ENCODE results near the gene ST3GAL3.
"Not testable (repeated sequence)": the region's sequence is repeated elsewhere in the genome, so short reads cannot be mapped to it uniquely, and the experiment has no call there.

Gene ST3GAL3

DNA sequence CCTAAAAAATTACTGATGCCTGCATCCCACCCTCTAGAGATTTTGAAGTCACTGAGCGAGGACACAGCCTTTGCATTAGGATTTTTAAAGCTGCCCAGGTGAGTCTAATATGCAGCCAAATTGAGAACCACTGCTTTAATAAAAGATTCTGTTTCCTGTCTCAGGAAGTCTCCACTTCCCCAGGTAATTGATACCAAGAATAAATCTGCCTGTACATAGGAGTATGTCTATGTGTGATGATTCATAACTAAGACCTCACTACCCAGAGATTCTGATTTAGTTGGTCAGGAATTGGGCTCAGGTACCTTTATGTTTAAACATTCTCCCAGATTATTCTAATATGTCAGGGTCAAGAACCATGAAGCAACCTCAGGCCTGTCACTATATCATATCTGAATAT lies 117.5 kb downstream of the ST3GAL3 start:
- peak in 1 of 3 experiments; percentile 7 for DNase-seq

DNA sequence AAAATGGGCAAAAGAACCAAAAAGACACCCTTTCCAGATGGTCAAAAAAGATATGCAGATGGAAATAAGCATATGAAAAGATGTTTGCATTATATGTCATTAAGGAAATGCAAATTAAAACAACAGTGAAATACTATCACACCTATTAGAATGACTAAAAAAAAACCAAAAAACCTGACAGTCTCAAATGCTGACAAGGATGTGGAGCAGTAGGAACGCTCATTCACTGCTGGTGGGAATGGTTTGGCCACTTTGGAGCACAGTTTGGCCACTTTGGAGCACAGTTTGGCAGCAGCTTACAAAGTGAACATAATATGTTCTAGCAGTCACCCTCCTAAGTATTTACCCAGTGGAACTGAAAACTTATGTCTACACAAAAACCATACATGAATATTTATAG lies 121.2 kb downstream of the ST3GAL3 start:
- DNase-seq, result no peak

DNA sequence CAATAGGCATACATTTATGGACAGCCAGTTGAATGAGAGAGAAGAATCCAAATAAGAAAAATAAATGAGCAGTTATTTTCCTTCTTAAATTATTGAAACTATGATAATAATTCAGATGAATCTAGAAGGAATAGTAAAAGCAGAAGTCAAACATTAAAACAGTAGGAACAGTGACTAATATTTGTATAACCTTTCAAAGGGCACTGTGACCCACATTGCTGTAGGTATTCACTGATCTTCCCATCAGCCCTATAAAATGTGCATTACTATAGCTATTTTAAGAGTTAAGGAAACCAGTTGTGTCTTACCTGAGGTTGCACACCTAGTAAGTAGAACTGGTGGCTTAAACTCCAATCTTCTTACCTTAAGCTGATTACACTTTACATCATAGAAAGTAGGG lies 123.5 kb downstream of the ST3GAL3 start:
- DNase-seq, result no peak

DNA sequence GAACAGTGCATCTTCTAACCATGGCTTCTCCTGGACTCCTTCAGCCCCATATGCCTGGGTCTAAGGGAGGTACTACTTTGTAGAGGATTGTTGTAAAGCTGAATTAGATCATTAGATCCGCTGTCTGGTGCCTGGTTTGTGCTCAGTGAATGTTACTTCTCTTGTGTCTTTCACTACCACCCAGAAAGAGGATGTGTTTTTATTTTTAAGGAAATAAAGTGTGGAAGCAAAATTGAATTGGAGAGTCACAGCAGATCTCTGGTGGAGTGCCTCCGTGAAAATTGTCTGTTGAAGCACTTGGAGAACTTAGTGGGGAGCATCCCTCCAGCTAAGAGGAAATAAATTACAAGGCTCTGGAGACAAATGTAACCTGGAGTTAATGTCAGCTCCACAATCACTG lies 124.5 kb downstream of the ST3GAL3 start:
- no peak for DNase-seq

DNA sequence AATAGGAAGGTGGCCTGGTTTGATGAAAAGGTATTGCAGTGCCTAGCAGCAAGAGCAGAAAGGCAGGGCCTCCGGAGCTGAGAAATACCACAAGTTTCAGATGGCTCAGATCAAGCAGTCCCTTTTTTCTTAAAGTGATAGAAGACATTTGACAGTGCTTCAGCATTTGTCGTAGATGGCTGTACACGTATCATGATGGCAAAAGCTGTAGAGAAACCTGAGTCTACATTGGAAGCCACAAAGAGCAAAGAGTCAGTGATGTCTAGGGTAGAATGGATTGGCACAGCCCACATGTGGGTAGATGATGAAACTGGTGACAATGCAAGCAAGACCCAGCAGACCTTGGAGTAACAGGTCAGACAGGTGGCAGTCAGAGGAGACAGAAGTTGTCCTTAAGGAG lies 124.9 kb downstream of the ST3GAL3 start:
- DNase-seq, result no peak

DNA sequence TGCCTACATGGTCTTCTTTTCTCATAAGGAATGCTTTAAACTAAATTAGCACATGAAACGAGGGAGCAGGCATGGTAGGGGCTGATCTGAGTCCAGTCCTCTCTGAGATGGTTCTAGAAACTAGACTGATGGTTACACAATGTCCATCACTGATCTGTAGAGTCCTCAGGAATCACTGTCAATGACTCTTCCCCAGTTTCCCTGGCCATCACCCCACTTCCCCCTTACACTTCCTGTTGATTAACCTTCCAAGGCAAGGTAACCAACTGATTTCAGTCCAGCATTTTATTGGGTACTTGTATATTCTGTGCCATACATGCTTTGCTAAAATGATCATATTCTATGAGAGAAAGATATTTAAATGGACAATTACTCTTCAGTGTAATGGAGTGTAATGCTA lies 125.7 kb downstream of the ST3GAL3 start:
- no peak for DNase-seq

DNA sequence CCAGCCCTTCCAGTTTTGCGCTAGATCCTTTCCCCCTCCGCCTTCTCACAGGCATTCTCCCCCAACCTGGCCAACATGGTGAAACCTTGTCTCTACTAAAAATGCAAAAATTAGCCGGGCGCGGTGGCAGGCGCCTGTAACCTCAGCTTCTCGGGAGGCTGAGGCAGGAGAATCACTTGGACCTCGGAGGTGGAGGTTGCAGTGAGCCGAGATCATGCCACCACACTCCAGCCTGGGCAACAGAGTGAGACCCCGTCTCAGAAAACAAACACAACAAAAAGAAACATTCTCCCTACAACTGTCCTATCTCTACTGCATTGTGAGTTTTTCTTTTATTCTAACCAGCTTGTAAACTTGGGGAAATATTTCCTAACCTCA lies 126.6 kb downstream of the ST3GAL3 start:
- not testable (repeated sequence) for DNase-seq

DNA sequence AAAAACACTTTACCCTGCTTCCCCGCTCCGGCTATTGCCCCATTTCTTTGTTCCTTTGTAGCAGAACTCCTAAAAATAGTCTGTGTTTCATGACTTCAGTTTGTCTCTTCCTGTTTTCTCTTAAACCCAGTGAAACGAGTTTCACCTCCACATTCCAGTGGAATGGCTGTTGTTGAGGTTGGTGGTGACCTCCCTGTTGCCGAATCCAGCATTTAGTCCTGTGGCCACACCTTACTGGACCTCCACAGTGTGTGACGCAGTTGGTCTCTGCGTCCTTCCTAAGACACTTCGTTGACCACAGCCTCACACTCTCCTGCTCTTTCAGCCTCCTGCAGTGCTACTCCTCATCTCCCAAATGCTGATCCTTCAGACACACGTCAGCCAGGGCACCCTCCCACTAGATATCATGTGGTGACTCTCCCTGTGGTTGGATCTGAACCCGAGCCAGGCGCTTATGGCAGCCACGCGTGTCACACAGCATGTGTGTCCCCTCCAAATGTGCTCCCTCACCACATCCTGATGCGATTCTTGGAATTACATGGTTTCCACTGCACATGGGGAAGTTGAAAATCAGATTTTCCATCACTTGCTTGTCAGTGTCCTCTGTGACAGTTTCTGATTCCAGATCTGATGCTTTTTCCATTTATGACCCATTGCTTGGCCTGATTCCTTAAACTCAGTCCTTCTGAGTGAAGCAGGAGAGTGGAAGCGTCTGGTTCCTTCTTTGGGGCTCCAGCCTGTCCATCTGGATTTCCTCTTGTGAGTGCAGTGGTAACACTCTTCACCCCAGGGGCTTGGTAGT lies 127.1 kb downstream of the ST3GAL3 start:
- DNase-seq, result no peak

DNA sequence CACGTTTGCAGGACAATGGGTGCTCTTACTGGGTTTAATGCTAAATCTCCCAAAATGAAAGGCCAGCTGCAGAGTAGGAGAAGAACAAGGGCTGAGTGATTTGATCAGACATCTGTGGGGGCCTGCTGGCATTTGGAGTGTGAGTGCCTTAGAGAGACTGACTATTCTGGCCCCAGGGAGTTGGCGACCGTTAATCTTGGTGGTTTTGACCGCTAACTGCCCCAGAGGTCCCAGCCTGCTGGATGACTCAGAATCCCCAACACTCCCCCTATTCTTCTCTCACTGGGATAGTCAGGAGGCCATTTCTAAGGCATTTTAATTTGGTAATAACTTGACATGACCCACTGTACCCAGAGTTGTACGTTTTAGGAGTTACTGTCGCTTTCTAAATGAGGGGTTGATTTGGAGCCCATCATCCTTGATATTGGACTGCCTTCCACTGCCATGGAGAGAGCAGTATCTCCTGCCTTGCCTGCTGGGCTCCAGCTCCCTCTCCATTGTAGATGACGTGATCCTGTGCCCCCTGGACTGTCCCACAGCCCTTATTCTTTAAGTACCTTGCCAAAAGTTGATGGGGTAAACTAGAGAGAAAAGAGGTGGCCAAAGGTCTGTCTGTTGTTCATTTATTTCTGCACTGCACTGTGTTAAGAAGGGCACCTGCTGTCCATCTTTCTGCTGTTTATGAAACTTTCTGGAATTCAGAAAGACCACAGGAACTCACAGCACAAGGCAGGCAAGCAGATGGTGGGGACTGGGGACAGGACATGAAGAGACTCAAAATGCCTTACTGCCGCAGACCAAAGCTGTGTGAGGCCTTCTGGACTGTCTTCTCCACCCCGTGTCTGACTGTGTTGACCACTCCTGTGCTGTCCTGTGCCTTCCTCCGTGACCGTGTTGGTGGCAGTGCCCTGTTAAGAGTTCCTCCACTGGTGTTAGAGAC lies 128.0 kb downstream of the ST3GAL3 start:
- DNase-seq, result peak in 2 of 3 experiments; percentile 7

DNA sequence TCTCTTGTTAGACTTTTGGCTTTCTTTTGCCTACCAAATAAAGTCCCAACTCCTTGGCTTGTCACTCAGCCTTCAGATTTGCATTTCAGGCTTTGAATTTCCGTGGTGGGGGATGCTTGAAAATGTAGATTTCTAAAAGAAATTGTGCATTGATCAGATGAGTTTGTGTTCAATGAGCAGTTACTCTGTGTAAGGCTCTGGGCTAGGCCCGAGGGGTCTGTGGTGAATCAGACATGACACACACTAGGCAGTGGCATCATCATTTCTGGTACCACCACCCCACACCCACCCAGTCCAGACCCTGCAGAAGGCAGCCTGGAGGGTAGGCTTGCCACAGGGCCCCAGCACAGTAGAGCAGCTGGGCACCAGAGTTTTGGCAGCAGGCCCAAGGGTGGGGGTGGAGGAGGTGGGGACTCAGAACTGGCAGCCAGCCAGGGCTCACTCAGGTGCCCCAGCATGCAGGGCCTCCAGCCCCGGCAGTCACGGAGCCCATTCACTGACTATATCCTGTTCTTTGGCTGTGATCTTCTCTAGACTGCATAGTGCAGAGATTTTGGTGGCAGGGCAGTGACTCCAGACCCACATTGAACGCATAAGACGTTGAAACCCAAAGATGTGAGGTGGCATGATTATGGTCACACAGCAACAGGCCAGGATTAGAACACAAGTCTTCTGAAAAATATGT lies 129.1 kb downstream of the ST3GAL3 start:
- DNase-seq, result peak; percentile 90 to 97 (median 93)

DNA sequence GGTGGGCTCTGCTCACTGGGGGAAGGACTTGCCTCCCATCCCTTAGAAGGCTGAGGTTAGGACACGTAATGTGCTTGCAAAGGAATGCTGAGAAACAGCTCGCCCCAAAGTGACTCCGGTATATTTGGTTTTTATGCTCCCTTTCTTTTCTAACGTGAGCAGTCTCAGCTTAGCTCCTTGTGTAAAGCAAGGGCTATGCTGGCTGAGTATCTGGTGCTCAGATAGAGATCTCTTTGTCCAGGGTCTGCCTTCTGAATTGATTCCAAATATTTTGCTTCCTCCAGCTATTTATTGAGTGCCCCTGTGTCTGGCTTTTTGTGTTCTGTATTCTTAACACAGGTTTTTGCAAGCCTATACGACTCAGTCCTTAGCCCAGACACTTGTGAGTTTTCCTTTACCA lies 131.7 kb downstream of the ST3GAL3 start:
- DNase-seq, result no peak

DNA sequence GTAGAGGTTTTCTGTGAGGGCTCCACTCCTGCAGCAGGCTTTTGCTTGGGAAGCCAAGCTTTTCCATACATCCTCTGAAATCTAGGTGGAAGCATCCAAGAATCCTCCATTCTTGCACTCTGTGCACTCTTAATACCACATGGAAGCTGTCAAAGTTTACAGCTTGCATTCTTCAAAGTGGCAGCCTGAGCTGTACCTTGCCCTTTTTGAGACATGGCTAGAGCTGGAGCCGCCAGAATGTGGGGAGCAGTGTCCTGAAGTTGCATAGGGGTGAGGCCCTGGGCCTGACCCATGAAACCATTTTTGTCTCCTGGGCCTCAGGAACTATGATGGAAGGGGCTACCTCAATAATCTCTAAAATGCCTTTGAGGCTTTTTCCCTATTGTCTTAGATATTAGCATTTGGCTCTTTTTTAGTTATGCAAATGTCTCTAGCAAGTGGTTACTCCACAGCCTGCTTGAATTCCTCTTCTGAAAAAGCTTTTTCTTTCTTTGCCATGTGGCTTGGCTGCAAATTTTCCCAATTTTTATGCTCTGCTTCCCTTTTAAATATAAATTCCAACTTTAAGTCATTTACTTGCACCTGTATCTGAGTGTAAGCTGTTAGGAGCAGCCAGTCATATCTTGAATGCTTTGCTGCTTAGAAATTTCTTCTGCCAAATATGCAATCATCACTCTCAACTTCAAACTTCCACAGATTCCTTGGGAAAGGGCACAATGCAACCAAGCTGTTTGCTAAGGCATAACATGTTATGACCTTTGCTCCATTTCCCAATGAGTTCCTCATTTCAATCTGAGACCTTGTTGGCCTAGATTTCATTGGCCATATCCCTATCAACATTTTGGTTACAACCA lies 134.2 kb downstream of the ST3GAL3 start:
- no peak for DNase-seq

DNA sequence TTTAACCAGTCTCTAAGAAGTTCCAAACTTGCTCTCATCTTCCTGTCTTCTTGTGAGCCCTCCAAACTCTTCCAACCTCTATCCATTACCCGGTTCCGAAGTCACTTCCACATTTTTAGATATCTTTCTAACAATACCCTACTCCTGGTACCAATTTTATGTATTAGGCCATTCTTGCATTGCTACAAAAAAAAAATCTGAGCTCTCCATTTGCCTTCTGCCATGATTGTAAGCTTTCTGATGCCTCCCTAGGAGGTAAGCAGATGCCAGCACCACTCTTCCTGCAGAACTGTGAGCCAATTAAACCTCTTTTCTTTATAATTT lies 134.8 kb downstream of the ST3GAL3 start:
- DNase-seq, result no peak

DNA sequence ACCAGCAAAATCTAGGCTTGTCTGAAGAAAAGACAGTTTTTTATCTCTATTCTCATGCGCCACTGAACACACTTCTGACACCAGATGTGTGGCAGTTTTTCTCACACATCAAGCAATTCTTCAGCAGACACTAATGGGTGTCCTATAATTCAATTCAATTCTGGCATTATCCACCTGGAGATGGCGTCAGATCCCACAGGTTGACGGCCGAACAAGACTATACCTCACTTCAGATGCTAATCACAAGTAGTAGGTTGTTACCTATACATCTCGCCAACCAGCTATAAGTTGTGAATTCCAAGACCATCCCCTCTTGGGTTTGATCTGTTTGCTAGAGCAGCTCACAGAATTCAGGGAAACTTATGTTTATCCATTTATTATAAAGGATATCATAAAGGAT lies 136.3 kb downstream of the ST3GAL3 start:
- peak in 2 of 3 experiments; percentile 9 to 52 for DNase-seq

DNA sequence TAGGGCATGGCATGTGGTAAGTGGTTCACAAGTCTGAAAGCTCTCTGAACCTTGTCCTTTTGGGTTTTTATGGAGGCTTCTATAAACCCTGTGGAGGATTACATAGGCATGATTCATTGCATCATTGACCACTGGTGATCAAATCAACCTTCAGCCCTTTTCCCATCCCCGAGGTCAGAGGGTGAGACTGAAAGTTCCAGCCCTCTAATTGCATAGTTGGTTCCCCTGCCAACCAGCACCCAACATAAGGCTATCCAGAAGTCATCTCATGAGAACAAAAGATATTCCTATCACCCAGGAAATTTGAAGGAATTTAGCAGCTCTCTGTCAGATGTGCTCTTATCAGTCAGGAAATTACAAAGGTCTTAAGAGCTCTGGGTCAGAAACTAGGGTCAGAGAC lies 136.8 kb downstream of the ST3GAL3 start:
- no peak for DNase-seq

DNA sequence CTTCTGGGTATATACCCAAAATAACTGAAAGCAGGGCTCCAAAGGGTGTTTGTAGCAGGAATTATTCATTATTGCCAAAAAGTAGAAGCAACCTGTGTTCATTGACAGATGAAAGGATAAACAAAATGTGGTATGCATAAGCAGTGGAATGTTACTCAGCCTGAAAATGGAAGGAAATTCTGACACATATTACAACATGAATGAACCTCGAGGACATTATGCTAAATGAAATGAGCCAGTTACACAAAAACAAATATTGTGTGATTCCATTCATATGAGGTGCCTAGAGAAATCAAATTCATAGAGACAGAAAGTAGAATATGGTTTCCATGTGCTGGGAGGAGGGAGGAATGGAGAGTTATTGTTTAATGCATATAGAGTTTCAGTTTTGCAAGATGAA lies 140.0 kb downstream of the ST3GAL3 start:
- no peak for DNase-seq

DNA sequence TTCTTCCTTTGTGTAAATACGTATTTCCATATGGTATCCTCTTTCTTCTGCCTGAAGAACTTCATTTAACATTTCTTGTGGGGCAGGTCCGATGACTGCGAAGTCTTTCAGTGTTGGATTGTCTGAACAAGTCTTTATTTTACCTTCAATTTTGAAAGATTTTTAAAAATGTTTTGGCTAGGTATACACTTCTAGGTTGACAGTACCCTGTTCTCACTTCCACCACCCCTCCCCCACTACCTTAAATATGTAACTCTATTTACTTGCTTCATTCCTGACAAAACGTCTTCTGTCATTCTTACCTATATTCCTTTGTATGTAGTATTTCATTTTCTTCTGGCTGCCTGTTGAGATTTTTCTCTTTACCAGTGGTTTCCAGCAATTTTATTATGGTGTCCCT lies 140.5 kb downstream of the ST3GAL3 start:
- no peak for DNase-seq

DNA sequence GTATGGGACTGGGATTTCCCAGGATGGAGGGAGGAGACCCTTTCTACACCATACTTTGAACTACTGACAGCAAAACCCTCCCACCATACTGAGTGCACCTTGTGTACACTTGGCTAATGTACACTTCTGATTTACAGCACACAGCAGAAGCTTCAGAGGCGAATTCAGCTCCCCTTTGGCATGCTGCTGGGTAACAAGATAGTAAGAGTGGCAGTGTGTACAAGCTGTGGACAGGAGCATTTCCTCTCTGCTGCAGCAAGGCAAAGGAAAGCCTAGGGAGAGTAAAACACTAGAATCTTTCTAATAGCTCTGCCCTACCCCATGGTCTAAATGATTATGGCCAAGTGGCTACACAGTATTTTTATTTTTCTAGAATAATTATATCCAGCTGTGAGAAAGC lies 142.3 kb downstream of the ST3GAL3 start:
- peak in 2 of 3 experiments; percentile 10 to 42 for DNase-seq

DNA sequence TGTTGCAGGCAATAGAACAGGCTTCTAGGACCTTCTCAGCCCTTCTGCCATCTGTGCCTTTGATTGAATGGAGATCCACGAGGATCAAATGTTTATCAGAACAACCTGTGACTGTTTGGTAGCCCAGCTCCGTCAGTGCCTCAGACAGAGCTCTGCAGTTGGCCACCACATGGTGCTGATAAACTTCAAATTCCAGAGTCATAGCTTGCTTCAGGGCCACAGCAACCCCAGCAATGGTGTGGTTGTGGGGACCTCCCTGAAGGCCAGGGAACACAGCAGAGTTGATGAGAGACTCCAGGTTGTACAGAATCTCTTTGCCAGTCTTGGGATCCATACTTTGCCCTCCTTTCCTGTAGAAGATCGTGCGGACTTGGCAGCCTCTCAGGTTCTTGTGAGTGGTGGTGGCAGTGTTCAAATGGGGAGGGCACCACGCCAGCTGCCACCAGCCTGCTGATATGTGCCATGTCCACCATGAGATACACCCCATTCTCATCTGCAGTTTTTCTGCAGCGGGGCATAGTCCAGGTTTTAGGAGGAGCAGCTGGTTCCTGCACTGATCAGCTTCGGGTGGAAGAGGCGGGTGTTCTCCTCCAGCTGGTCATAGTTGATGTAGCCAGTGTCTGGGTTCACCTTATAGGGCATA lies 143.4 kb downstream of the ST3GAL3 start:
- no peak for DNase-seq

DNA sequence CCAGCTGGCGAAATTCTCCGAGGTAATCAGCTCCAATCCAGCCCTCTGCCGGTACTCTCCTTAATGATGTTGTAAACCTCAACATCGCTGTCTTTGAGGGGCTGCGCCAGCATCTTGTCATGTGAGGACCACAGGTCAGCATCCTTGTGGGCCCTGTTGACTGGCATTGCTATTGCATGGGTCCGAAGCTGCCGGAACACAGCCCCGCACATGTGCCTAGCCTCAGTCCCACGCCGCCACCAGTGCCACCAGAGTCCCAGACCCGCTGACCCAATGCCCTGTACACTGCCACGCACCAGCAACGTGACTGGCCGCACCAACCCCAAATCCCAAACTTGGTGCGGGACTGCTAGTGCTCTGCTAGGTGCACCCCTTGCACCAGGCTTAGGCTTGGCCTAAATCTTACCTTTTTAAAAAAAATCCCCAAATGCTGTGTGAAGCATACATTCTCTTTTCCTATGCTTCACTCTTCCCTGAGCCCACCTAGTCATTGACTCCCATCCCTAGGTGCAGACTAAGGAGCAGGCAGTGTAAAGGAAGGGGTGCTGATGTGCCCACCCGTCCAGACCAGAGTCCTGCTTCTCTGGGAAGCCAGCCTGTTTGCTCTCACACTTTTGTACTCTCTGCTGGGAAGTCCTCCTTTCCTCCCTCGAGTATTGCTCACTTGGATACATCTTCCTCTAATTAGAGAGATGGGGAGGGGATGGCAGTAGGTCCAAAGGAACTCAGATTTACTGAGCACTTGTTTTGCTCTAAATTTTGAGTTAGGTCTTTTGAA lies 144.4 kb downstream of the ST3GAL3 start:
- no peak for DNase-seq
